GM12878 (cell line): ENCODE data around the gene ACRBP. TPM values are rescaled to one million over a fixed set of nuclear protein-coding genes. Genes with fewer than 3 reads are reported as not detected.

ENCODE experiments used
- ATAC-seq: fragments of 200-7000 bp; cut with Tn5 transposase; 3 replicates; pipeline ENCODE4 v1.9.1; 2020; ENCODE audit warnings: mild to moderate bottlenecking, moderate library complexity
- BruUV-seq: library from RNA; stranded (reverse); fragments of 400-500 nt; replicated peaks from 2 replicates; lab custom pipeline; 2021; lab: Mats Ljungman, UMichigan
- CTCF ChIA-PET: fragments of 300-600 bp; sonication (Branson Sonifier 250); formaldehyde crosslinking; extraction: SDS; loops from one replicate; lab custom pipeline; 2021; ENCODE audit warnings: inconsistent platforms; lab: Yijun Ruan, JAX
- POLR2A ChIA-PET: fragments of 350-600 bp; formaldehyde crosslinking; extraction: SDS; loops from one replicate; lab custom pipeline; 2021; ENCODE audit warnings: inconsistent platforms; lab: Charles Lee
- RAD21 ChIA-PET: fragments of 300-600 bp; sonication (Branson Sonifier 250); formaldehyde crosslinking; loops from one replicate; lab custom pipeline; 2023; ENCODE audit warnings: antibody characterized with exemption; ENCODE audit not compliant: unreplicated experiment; lab: Charles Lee
- SMC1A ChIA-PET: fragments of 300-600 bp; sonication (Branson Sonifier 250); formaldehyde crosslinking; loops from one replicate; lab custom pipeline; 2023; ENCODE audit not compliant: unreplicated experiment, uncharacterized antibody; lab: Charles Lee
- DNase-seq: peaks from one replicate; pipeline ENCODE4 v3.0.0-alpha.2; 2011; ENCODE audit warnings: low read depth, low spot score
- FAIRE-seq: peaks from 3 replicates; lab custom pipeline; 2011; peaks lifted over from hg19 to GRCh38; lab: Jason Lieb, UNC
- H2AFZ ChIP-seq: 2 replicates; pipeline ENCODE4 v1.6.0; 2011; ENCODE audit warnings: low read depth, low read length, control low read depth; ENCODE audit not compliant: control insufficient read depth
- H3K27ac ChIP-seq: 2 replicates; pipeline ENCODE4 v1.5.1; 2011; ENCODE audit warnings: control low read depth; ENCODE audit not compliant: control insufficient read depth, insufficient read depth
- H3K27me3 ChIP-seq, 2 experiments: replicated peaks in 1 of 2; 2 replicates each; pipeline versions ENCODE4 v1.6.0 to v1.6.1; 2011; ENCODE audit warnings: low read length in 1 of 2; ENCODE audit not compliant: control insufficient read depth in 2 of 2, insufficient read depth in 2 of 2
- H3K36me3 ChIP-seq, 2 experiments: 2 replicates each; pipeline ENCODE4 v1.5.1; 2011; ENCODE audit warnings: low read length in 1 of 2; ENCODE audit not compliant: control insufficient read depth in 2 of 2, insufficient read depth in 2 of 2
- H3K4me1 ChIP-seq: 2 replicates; pipeline ENCODE4 v1.6.1; 2011; ENCODE audit warnings: mild to moderate bottlenecking, low read length, moderate library complexity, mixed read lengths; ENCODE audit not compliant: control insufficient read depth, insufficient read depth
- H3K4me2 ChIP-seq: 2 replicates; pipeline ENCODE4 v1.6.0; 2011; ENCODE audit warnings: control low read depth; ENCODE audit not compliant: control insufficient read depth, insufficient read depth
- H3K4me3 ChIP-seq: fragments of 200-600 bp; sonication (generic); 2 replicates; pipeline ENCODE4 v1.5.1; 2016
- H3K79me2 ChIP-seq: 2 replicates; pipeline ENCODE4 v1.6.0; 2011; ENCODE audit warnings: low read length; ENCODE audit not compliant: control insufficient read depth, insufficient read depth
- H3K9ac ChIP-seq: 2 replicates; pipeline ENCODE4 v1.8.0; 2011; ENCODE audit warnings: low read length, control low read depth, mixed read lengths; ENCODE audit not compliant: control insufficient read depth, insufficient read depth
- H3K9me3 ChIP-seq: replicated peaks from 3 replicates; pipeline ENCODE4 v1.5.1; 2011; ENCODE audit warnings: mild to moderate bottlenecking, low read length; ENCODE audit not compliant: control insufficient read depth, insufficient read depth
- H4K20me1 ChIP-seq: 2 replicates; pipeline ENCODE4 v1.6.0; 2011; ENCODE audit not compliant: control insufficient read depth, insufficient read depth
- CEBPB ChIP-seq, 2 experiments: fragments of 150-350 bp in 1 of 2; IDR thresholded peaks; 2 replicates each; pipeline ENCODE4 v1.6.1; 2012 to 2014; ENCODE audit warnings: low read depth in 2 of 2, low read length in 2 of 2, borderline replicate concordance in 1 of 2, inconsistent platforms in 1 of 2
- FOXK2 ChIP-seq: fragments of 450-650 bp; IDR thresholded peaks from 2 replicates; pipeline ENCODE4 v1.6.1; 2017; ENCODE audit warnings: mild to moderate bottlenecking, moderate library complexity
- FOXM1 ChIP-seq: IDR thresholded peaks from 2 replicates; pipeline ENCODE4 v1.6.1; 2012; ENCODE audit warnings: low read depth, mild to moderate bottlenecking, inconsistent platforms, low read length, moderate library complexity
- GATAD2B ChIP-seq: fragments of 450-650 bp; conservative IDR thresholded peaks from 2 replicates; pipeline ENCODE4 v1.6.1; 2017; ENCODE audit warnings: low read depth, mild to moderate bottlenecking, moderate library complexity
- HDAC6 ChIP-seq: fragments of 200-600 bp; sonication (generic); IDR thresholded peaks from one replicate; pipeline ENCODE4 v1.8.0; 2017; ENCODE audit warnings: antibody characterized with exemption; ENCODE audit not compliant: unreplicated experiment
- JUND ChIP-seq: IDR thresholded peaks from 2 replicates; pipeline ENCODE4 v1.6.1; 2012; ENCODE audit warnings: low read depth, mild to moderate bottlenecking, low read length, improper control_type of control experiment, moderate library complexity
- MYC ChIP-seq: IDR thresholded peaks from 2 replicates; pipeline ENCODE4 v1.6.1; 2011; ENCODE audit warnings: mild to moderate bottlenecking, low read length, moderate library complexity, inconsistent platforms; ENCODE audit not compliant: insufficient read depth, insufficient replicate concordance, insufficient read length, severe bottlenecking
- NR2C2 ChIP-seq: IDR thresholded peaks from 2 replicates; pipeline ENCODE4 v1.6.1; 2011; ENCODE audit warnings: borderline replicate concordance, low read depth; ENCODE audit not compliant: control insufficient read depth, insufficient read length
- RAD51 ChIP-seq: fragments of 450-650 bp; IDR thresholded peaks from 2 replicates; pipeline ENCODE4 v1.6.1; 2016; ENCODE audit warnings: moderate library complexity, mild to moderate bottlenecking, inconsistent platforms
- RCOR1 ChIP-seq: conservative IDR thresholded peaks from 2 replicates; pipeline ENCODE4 v1.6.1; 2012; ENCODE audit warnings: low read depth, low read length, improper control_type of control experiment
- RELA ChIP-seq: fragments of 450-650 bp; IDR thresholded peaks from 2 replicates; pipeline ENCODE4 v1.8.0; 2014; ENCODE audit warnings: borderline replicate concordance; ENCODE audit not compliant: partially characterized antibody
- RUNX3 ChIP-seq: IDR thresholded peaks from 2 replicates; pipeline ENCODE4 v1.6.1; 2012; ENCODE audit warnings: low read length, inconsistent platforms
- SUZ12 ChIP-seq: fragments of 200-600 bp; sonication (generic); IDR thresholded peaks from one replicate; pipeline ENCODE4 v1.6.1; 2018; ENCODE audit warnings: antibody characterized with exemption, mild to moderate bottlenecking; ENCODE audit not compliant: unreplicated experiment
- ZNF274 ChIP-seq: IDR thresholded peaks from one replicate; pipeline ENCODE4 v1.8.0; 2011; ENCODE audit not compliant: insufficient read length, insufficient read depth
- WGBS: methylation state at CpG from one replicate; pipeline ENCODE4 v1.1.6; 2016; ENCODE audit warnings: low lambda C conversion rate; ENCODE audit not compliant: insufficient replicate concordance, insufficient coverage; ENCODE audit errors: missing lambda C conversion rate; 5-methylcytosine and 5-hydroxymethylcytosine counted together
- in situ Hi-C: fragments of 300-500 bp; cut with MboI; formaldehyde crosslinking; loops from 9 replicates; pipeline ENCODE4 v1.14.3; 2018; ENCODE audit warnings: mixed read lengths
- intact Hi-C: fragments of 100-400 bp; cut with micrococcal nuclease; formaldehyde crosslinking; loops from one replicate; pipeline ENCODE4 v1.14.2; 2022; ENCODE audit not compliant: unreplicated experiment
- polyA plus RNA-seq, 11 experiments: library from polyadenylated mRNA; depleted of rRNA in 4 of 11; unstranded in 6 of 11; stranded (reverse) in 5 of 11; fragments of >200 nt; fragmentation: Nextera tagmentation in 4 of 11; fragmentation: Illumina TruSeq in 1 of 11; extraction: Ambion mirVana in 4 of 11; extraction: Trizol in 1 of 11; gene quantifications; 1 replicate in 1 of 11; 2 replicates in 10 of 11; pipeline versions ENCODE4 v1.2.1 to v1.2.3, GENCODE V29; 2011 to 2016; ENCODE audit warnings: inconsistent platforms in 2 of 11, missing spikeins in 2 of 11, low read depth in 1 of 11
- total RNA-seq, 4 experiments: library from RNA; depleted of rRNA in 3 of 4; stranded (reverse); fragments of >200 nt in 3 of 4; fragmentation: Illumina TruSeq in 1 of 4; extraction: Trizol in 1 of 4; gene quantifications; 2 replicates each; pipeline versions ENCODE4 v1.2.1 to v1.2.3, GENCODE V29; 2013 to 2021
- TF ChIP-seq, protein P1 (sequence below): fragments of 450-650 bp; IDR thresholded peaks from 2 replicates; pipeline ENCODE4 v1.6.1; 2016; ENCODE audit warnings: mild to moderate bottlenecking
- TF ChIP-seq, protein P2 (sequence below): IDR thresholded peaks from 2 replicates; pipeline ENCODE4 v1.6.1; 2011; ENCODE audit warnings: low read depth, low read length, improper control_type of control experiment, borderline replicate concordance

Gene ACRBP
- total and polyA plus RNA-seq, 10 of the 15 experiments (the other 5 are each of a cell fraction or from before 2014, with no cell fraction given): 0.54 to 1.4 (median 0.87) TPM

DNA sequence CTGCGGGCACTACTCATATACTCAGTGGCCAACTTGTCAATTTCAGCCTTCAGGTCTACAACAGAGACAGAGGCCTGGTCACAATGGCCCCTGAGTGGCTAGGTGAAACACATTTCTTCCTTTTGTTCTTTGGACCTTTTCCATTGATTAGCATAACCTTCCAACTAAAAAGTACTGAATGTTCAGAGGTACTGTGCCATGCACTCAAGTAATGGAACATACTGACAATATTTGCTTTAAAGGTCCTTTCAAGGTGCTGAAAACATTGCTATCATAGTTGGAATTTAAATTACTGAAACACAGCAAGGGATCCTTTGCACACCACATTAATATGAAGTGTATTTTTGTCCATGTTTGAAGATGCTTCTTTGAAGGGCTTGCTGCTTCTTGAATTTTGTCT lies 6.1 kb upstream of the ACRBP start:
- H3K9ac ChIP-seq: no peak overlapping the region
- WGBS: 93% methylated on average over 1 of the region's 1 CpG
- BruUV-seq: no TSS peak
- RAD21 ChIA-PET: no interaction called here
- H4K20me1 ChIP-seq: no peaks in the 10 kb centered on the region
- H3K9me3 ChIP-seq: no peaks in the 10 kb centered on the region
- H3K36me3 ChIP-seq: peaks cover 0 to 10% of the 10 kb centered on the region in 2 experiments
- no peak for ATAC-seq
- H3K27me3 ChIP-seq: no peaks in the 10 kb centered on the region
- no peaks in the 10 kb centered on the region for H3K79me2 ChIP-seq
- no peaks in the 10 kb centered on the region for H3K4me1 ChIP-seq
- POLR2A ChIA-PET: interaction anchor here (0.7 to 1.0 kb wide), 2 partner anchors 50 to 53 kb away, joined by 3 read pairs; no protein-coding TSS in a partner anchor
- no peak for DNase-seq
- CTCF ChIA-PET: no interaction called here
- H3K4me2 ChIP-seq: no peak overlapping the region
- intact Hi-C loops (no loop called here), in situ Hi-C loops (no loop called here)
- no peak overlapping the region for H2AFZ ChIP-seq
- FAIRE-seq: no peak
- H3K27ac ChIP-seq: no peak overlapping the region
- SMC1A ChIA-PET: interaction anchor here (1.2 kb wide), 1 partner anchor 50 kb away, joined by 4 read pairs; no protein-coding TSS in a partner anchor
- no peak for TF ChIP-seq MYC
- no peak for TF ChIP-seq CEBPB (IDR thresholded peaks at IDR 0.05; ENCODE audit: borderline replicate concordance in 1 of 2, low read depth in 2 of 2, low read length in 2 of 2)
- no peak overlapping the region for H3K4me3 ChIP-seq

DNA sequence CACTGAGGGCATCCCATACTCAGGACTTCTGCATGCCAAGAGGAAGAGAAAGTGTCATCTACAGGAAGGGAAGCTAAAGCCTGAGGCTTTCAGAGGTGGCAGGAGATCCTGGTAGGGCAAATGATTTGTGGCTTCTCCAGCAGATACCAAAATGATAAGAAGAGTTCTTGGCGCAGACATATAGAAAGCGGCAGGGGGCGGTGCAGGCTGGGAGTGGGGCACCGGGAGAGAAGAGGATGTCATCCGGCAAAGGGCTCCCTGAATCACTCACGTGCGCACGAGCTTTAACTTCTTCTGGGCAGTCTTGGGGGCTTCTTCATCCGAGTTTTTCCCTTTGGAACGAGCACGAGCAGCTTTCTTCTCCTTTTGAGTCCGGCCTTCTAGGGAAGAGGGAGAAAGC lies 5.2 kb upstream of the ACRBP start:
- no peak for DNase-seq
- ChIA-PET SMC1A (interaction anchor here (1.5 kb wide), 1 partner anchor 44 kb away, joined by 3 read pairs; no protein-coding TSS in a partner anchor), CTCF (no interaction called here)
- BruUV-seq: no TSS peak
- peaks cover 0 to 10% of the 10 kb centered on the region in 2 experiments for H3K36me3 ChIP-seq
- TF ChIP-seq RUNX3: no peak
- TF ChIP-seq, protein P1, sequence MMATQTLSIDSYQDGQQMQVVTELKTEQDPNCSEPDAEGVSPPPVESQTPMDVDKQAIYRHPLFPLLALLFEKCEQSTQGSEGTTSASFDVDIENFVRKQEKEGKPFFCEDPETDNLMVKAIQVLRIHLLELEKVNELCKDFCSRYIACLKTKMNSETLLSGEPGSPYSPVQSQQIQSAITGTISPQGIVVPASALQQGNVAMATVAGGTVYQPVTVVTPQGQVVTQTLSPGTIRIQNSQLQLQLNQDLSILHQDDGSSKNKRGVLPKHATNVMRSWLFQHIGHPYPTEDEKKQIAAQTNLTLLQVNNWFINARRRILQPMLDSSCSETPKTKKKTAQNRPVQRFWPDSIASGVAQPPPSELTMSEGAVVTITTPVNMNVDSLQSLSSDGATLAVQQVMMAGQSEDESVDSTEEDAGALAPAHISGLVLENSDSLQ: no peak
- TF ChIP-seq SUZ12: no peak
- TF ChIP-seq, protein P2, sequence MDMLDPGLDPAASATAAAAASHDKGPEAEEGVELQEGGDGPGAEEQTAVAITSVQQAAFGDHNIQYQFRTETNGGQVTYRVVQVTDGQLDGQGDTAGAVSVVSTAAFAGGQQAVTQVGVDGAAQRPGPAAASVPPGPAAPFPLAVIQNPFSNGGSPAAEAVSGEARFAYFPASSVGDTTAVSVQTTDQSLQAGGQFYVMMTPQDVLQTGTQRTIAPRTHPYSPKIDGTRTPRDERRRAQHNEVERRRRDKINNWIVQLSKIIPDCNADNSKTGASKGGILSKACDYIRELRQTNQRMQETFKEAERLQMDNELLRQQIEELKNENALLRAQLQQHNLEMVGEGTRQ: no peak
- no peak for TF ChIP-seq FOXK2
- TF ChIP-seq ZNF274: no peak
- TF ChIP-seq RAD51: no peak
- TF ChIP-seq RCOR1: no peak
- TF ChIP-seq NR2C2: no peak
- TF ChIP-seq JUND: no peak
- no peak for TF ChIP-seq GATAD2B
- no peak for TF ChIP-seq HDAC6
- TF ChIP-seq FOXM1: no peak
- TF ChIP-seq RELA: no peak
- TF ChIP-seq, all 136 proteins: peak for 0
- Histone ChIP-seq H3K27ac (no peak overlapping the region), H3K79me2 (no peaks in the 10 kb centered on the region), H4K20me1 (no peaks in the 10 kb centered on the region), H2AFZ (no peak overlapping the region), H3K9ac (no peak overlapping the region), H3K27me3 (no peaks in the 10 kb centered on the region), H3K4me2 (no peak overlapping the region), H3K4me3 (no peak overlapping the region), H3K9me3 (no peaks in the 10 kb centered on the region; the same call in 2 of the 3 replicates), H3K4me1 (no peaks in the 10 kb centered on the region)
- WGBS: 92% methylated on average over 12 of the region's 12 CpGs
- ATAC-seq (no peak), FAIRE-seq (no peak)
- RAD21 ChIA-PET: interaction anchor here (0.6 kb wide), 1 partner anchor 182 kb away, joined by 3 read pairs; no protein-coding TSS in a partner anchor
- intact Hi-C loops: no loop called here
- in situ Hi-C loops: no loop called here
- POLR2A ChIA-PET: interaction anchor here (0.7 kb wide), 2 partner anchors 71 to 85 kb away, joined by 6 to 7 read pairs; partner anchors contain the start of gene COPS7A
